Spleen (tissue), 7 donors: ENCODE data around the gene SUCLG1.

Experiments used
- CTCF ChIP-seq, 11 experiments: fragments of 200-600 bp in 7 of 11; fragments of 450-650 bp in 4 of 11; sonication (generic) in 4 of 11; IDR thresholded peaks in 8 of 11; conservative IDR thresholded peaks in 3 of 11; 1 replicate in 7 of 11; 2 replicates in 4 of 11; pipeline versions ENCODE4 v1.4.0 to v1.8.0; 2016 to 2021; ENCODE audit warnings: antibody characterized with exemption in 11 of 11, inconsistent platforms in 4 of 11, mild to moderate bottlenecking in 1 of 11
- POLR2A ChIP-seq, 3 donors: fragments of 450-650 bp; IDR thresholded peaks; one replicate each; pipeline ENCODE4 v1.5.1; 2017; ENCODE audit warnings: antibody characterized with exemption in 3 of 3, mild to moderate bottlenecking in 1 of 3
- POLR2AphosphoS5 ChIP-seq, 3 donors: sonication (generic); formaldehyde crosslinking; IDR thresholded peaks; one replicate each; pipeline ENCODE4 v1.5.1; 2017; ENCODE audit warnings: antibody characterized with exemption in 3 of 3
- donor health status: DM: no; HTN: no; CAD: no; lungs with moderate emphysema.
- donor health status: DM: no; HTN: no; CAD: no.
- donor health status: DM: no; HTN: no; CAD: no.

- TF ChIP-seq CTCF (IDR thresholded peaks at IDR 0.05 in 8 of 11, conservative IDR thresholded peaks at IDR 0.05 in 3 of 11) (no peak), POLR2A (IDR thresholded peaks at IDR 0.05) (no peak), POLR2AphosphoS5 (IDR thresholded peaks at IDR 0.05) (no peak)
Measured at GRCh38 chr2:84395820-84396219, 63.3 kb downstream of the SUCLG1 start.
